ENCODE data around the gene PSEN2.
"Not testable (repeated sequence)": the region's sequence is repeated elsewhere in the genome, so short reads cannot be mapped to it uniquely, and the experiment has no call there.

Gene PSEN2

GRCh38 chr1:226829105-226829504 is 41.3 kb upstream of the PSEN2 start:
- WGBS (ENCODE audit: insufficient coverage, insufficient read length), result no CpG with 5 or more reads among the region's 2 CpGs
- H3K4me1 ChIP-seq (ENCODE audit: control insufficient read depth, insufficient read depth, low read length), result no peaks in the 10 kb centered on the region
- no peaks in the 10 kb centered on the region for H3K36me3 ChIP-seq (ENCODE audit: control insufficient read depth, insufficient read depth, low read length)

GRCh38 chr1:226831953-226832352 is 38.5 kb upstream of the PSEN2 start:
- Histone ChIP-seq H3K27ac (ENCODE audit: low read length) (no peak overlapping the region), H3K4me3 (ENCODE audit: low read length) (no peak overlapping the region), H3K9me3 (ENCODE audit: control insufficient read depth, insufficient read depth, low read length) (no peaks in the 10 kb centered on the region; the same call in 1 of the 2 replicates), H3K27me3 (ENCODE audit: control insufficient read depth, insufficient read depth, low read length) (no peaks in the 10 kb centered on the region), H3K36me3 (ENCODE audit: control insufficient read depth, insufficient read depth, low read length) (no peaks in the 10 kb centered on the region), H3K4me1 (ENCODE audit: control insufficient read depth, insufficient read depth, low read length) (no peaks in the 10 kb centered on the region)
- DNase-seq (ENCODE audit: low read depth, low spot score), result no peak
- WGBS (ENCODE audit: insufficient coverage, insufficient read length), result no CpG with 5 or more reads among the region's 4 CpGs

More at GRCh38 chr1:226829105-226829504, 41.3 kb upstream of the PSEN2 start:
- Histone ChIP-seq H3K27ac (ENCODE audit: low read length) (no peak overlapping the region), H3K27me3 (ENCODE audit: control insufficient read depth, insufficient read depth, low read length) (no peaks in the 10 kb centered on the region), H3K4me3 (ENCODE audit: low read length) (no peak overlapping the region), H3K9me3 (ENCODE audit: control insufficient read depth, insufficient read depth, low read length) (no peaks in the 10 kb centered on the region)
- no peak for DNase-seq (ENCODE audit: low read depth, low spot score)

- H3K27me3 ChIP-seq (ENCODE audit: control insufficient read depth, insufficient read depth, low read length), result no peaks in the 10 kb centered on the region
- H3K4me3 ChIP-seq (ENCODE audit: low read length), result no peak overlapping the region
- H3K27ac ChIP-seq (ENCODE audit: low read length), result no peak overlapping the region
- DNase-seq (ENCODE audit: low read depth, low spot score), result no peak
- H3K36me3 ChIP-seq (ENCODE audit: control insufficient read depth, insufficient read depth, low read length), result no peaks in the 10 kb centered on the region
- no peaks in the 10 kb centered on the region for H3K4me1 ChIP-seq (ENCODE audit: control insufficient read depth, insufficient read depth, low read length)
- no peaks in the 10 kb centered on the region; the same call in 1 of the 2 replicates for H3K9me3 ChIP-seq (ENCODE audit: control insufficient read depth, insufficient read depth, low read length)
- no CpG with 5 or more reads among the region's 9 CpGs for WGBS (ENCODE audit: insufficient coverage, insufficient read length)
Observed at GRCh38 chr1:226832613-226833012, 37.8 kb upstream of the PSEN2 start.

- not testable (repeated sequence) for H3K27me3 ChIP-seq (ENCODE audit: control insufficient read depth, insufficient read depth, low read length); H3K9me3 ChIP-seq (ENCODE audit: control insufficient read depth, insufficient read depth, low read length); DNase-seq (ENCODE audit: low read depth, low spot score); H3K36me3 ChIP-seq (ENCODE audit: control insufficient read depth, insufficient read depth, low read length); H3K4me1 ChIP-seq (ENCODE audit: control insufficient read depth, insufficient read depth, low read length); H3K27ac ChIP-seq (ENCODE audit: low read length); H3K4me3 ChIP-seq (ENCODE audit: low read length)
- WGBS (ENCODE audit: insufficient coverage, insufficient read length), result no CpG with 5 or more reads among the region's 6 CpGs
Observed at GRCh38 chr1:226834179-226834578, 36.2 kb upstream of the PSEN2 start.

GRCh38 chr1:226835396-226835795 is 35.0 kb upstream of the PSEN2 start:
- not testable (repeated sequence) for H3K9me3 ChIP-seq (ENCODE audit: control insufficient read depth, insufficient read depth, low read length); DNase-seq (ENCODE audit: low read depth, low spot score); H3K4me3 ChIP-seq (ENCODE audit: low read length); H3K36me3 ChIP-seq (ENCODE audit: control insufficient read depth, insufficient read depth, low read length); H3K4me1 ChIP-seq (ENCODE audit: control insufficient read depth, insufficient read depth, low read length); H3K27me3 ChIP-seq (ENCODE audit: control insufficient read depth, insufficient read depth, low read length); H3K27ac ChIP-seq (ENCODE audit: low read length)
- no CpG with 5 or more reads among the region's 7 CpGs for WGBS (ENCODE audit: insufficient coverage, insufficient read length)

GRCh38 chr1:226837966-226838365 is 32.5 kb upstream of the PSEN2 start:
- DNase-seq (ENCODE audit: low read depth, low spot score); H3K27ac ChIP-seq (ENCODE audit: low read length); H3K9me3 ChIP-seq (ENCODE audit: control insufficient read depth, insufficient read depth, low read length); H3K36me3 ChIP-seq (ENCODE audit: control insufficient read depth, insufficient read depth, low read length); H3K4me3 ChIP-seq (ENCODE audit: low read length); H3K27me3 ChIP-seq (ENCODE audit: control insufficient read depth, insufficient read depth, low read length); H3K4me1 ChIP-seq (ENCODE audit: control insufficient read depth, insufficient read depth, low read length): not testable (repeated sequence)
- no CpG with 5 or more reads among the region's 2 CpGs for WGBS (ENCODE audit: insufficient coverage, insufficient read length)

GRCh38 chr1:226838456-226838855 is 32.0 kb upstream of the PSEN2 start:
- no peaks in the 10 kb centered on the region for H3K4me1 ChIP-seq (ENCODE audit: control insufficient read depth, insufficient read depth, low read length)
- no peaks in the 10 kb centered on the region for H3K36me3 ChIP-seq (ENCODE audit: control insufficient read depth, insufficient read depth, low read length)
- no peaks in the 10 kb centered on the region for H3K27me3 ChIP-seq (ENCODE audit: control insufficient read depth, insufficient read depth, low read length)
- no peaks in the 10 kb centered on the region; the same call in 1 of the 2 replicates for H3K9me3 ChIP-seq (ENCODE audit: control insufficient read depth, insufficient read depth, low read length)
- no CpG with 5 or more reads among the region's 3 CpGs for WGBS (ENCODE audit: insufficient coverage, insufficient read length)
- no peak for DNase-seq (ENCODE audit: low read depth, low spot score)
- H3K27ac ChIP-seq (ENCODE audit: low read length), result no peak overlapping the region
- H3K4me3 ChIP-seq (ENCODE audit: low read length), result no peak overlapping the region

GRCh38 chr1:226845624-226846023 is 24.8 kb upstream of the PSEN2 start:
- H3K4me3 ChIP-seq (ENCODE audit: low read length), result no peak overlapping the region
- H3K36me3 ChIP-seq (ENCODE audit: control insufficient read depth, insufficient read depth, low read length), result no peaks in the 10 kb centered on the region
- H3K27ac ChIP-seq (ENCODE audit: low read length), result no peak overlapping the region

GRCh38 chr1:226846786-226847185 is 23.6 kb upstream of the PSEN2 start:
- no peaks in the 10 kb centered on the region for H3K27me3 ChIP-seq (ENCODE audit: control insufficient read depth, insufficient read depth, low read length)
- H3K36me3 ChIP-seq (ENCODE audit: control insufficient read depth, insufficient read depth, low read length), result no peaks in the 10 kb centered on the region
- H3K27ac ChIP-seq (ENCODE audit: low read length), result no peak overlapping the region
- H3K4me1 ChIP-seq (ENCODE audit: control insufficient read depth, insufficient read depth, low read length), result no peaks in the 10 kb centered on the region
- H3K4me3 ChIP-seq (ENCODE audit: low read length), result no peak overlapping the region
- DNase-seq (ENCODE audit: low read depth, low spot score), result no peak
- no peaks in the 10 kb centered on the region for H3K9me3 ChIP-seq (ENCODE audit: control insufficient read depth, insufficient read depth, low read length)
- no CpG with 5 or more reads among the region's 1 CpG for WGBS (ENCODE audit: insufficient coverage, insufficient read length)

More at GRCh38 chr1:226845624-226846023, 24.8 kb upstream of the PSEN2 start:
- no peak for DNase-seq (ENCODE audit: low read depth, low spot score)
- H3K27me3 ChIP-seq (ENCODE audit: control insufficient read depth, insufficient read depth, low read length), result no peaks in the 10 kb centered on the region
- H3K4me1 ChIP-seq (ENCODE audit: control insufficient read depth, insufficient read depth, low read length), result no peaks in the 10 kb centered on the region
- no peaks in the 10 kb centered on the region for H3K9me3 ChIP-seq (ENCODE audit: control insufficient read depth, insufficient read depth, low read length)

- H3K9me3 ChIP-seq (ENCODE audit: control insufficient read depth, insufficient read depth, low read length); DNase-seq (ENCODE audit: low read depth, low spot score); H3K27ac ChIP-seq (ENCODE audit: low read length); H3K4me3 ChIP-seq (ENCODE audit: low read length); H3K36me3 ChIP-seq (ENCODE audit: control insufficient read depth, insufficient read depth, low read length); H3K4me1 ChIP-seq (ENCODE audit: control insufficient read depth, insufficient read depth, low read length); H3K27me3 ChIP-seq (ENCODE audit: control insufficient read depth, insufficient read depth, low read length): not testable (repeated sequence)
- no CpG with 5 or more reads among the region's 1 CpG for WGBS (ENCODE audit: insufficient coverage, insufficient read length)
Observed at GRCh38 chr1:226854548-226854947, 15.9 kb upstream of the PSEN2 start.

GRCh38 chr1:226862890-226863289 is 7.5 kb upstream of the PSEN2 start:
- Histone ChIP-seq H3K27me3 (ENCODE audit: control insufficient read depth, insufficient read depth, low read length) (no peaks in the 10 kb centered on the region), H3K4me1 (ENCODE audit: control insufficient read depth, insufficient read depth, low read length) (peaks cover 4% of the 10 kb centered on the region; the same call in 1 of the 2 replicates), H3K4me3 (ENCODE audit: low read length) (no peak overlapping the region), H3K36me3 (ENCODE audit: control insufficient read depth, insufficient read depth, low read length) (no peaks in the 10 kb centered on the region), H3K27ac (ENCODE audit: low read length) (no peak overlapping the region), H3K9me3 (ENCODE audit: control insufficient read depth, insufficient read depth, low read length) (no peaks in the 10 kb centered on the region)
- DNase-seq (ENCODE audit: low read depth, low spot score), result no peak

Data from iPS DF 6.9 (cell line).